Panc1 (cell line): ENCODE measurements around the gene DLGAP5.

Experiments
- POLR2AphosphoS5 ChIP-seq: IDR thresholded peaks from 2 replicates; pipeline ENCODE4 v1.6.1; 2012; ENCODE audit warnings: mild to moderate bottlenecking, low read depth, low read length, moderate library complexity
- SIN3A ChIP-seq: IDR thresholded peaks from 2 replicates; pipeline ENCODE4 v1.6.1; 2012; ENCODE audit warnings: low read depth, mild to moderate bottlenecking, low read length, moderate library complexity, borderline replicate concordance; ENCODE audit not compliant: insufficient read depth
- TCF7L2 ChIP-seq: IDR thresholded peaks from 2 replicates; pipeline ENCODE4 v1.6.1; 2011; ENCODE audit warnings: mild to moderate bottlenecking, low read depth, low read length, inconsistent platforms
- TF ChIP-seq, protein P1 (sequence below): fragments of 450-650 bp; IDR thresholded peaks from 2 replicates; pipeline ENCODE4 v1.5.1; 2017; ENCODE audit warnings: mild to moderate bottlenecking
- TF ChIP-seq, protein P2 (sequence below), 2 experiments: IDR thresholded peaks; 2 replicates each; pipeline ENCODE4 v1.6.1; 2011 to 2012; ENCODE audit warnings: low read depth in 2 of 2, control low read depth in 1 of 2, low read length in 1 of 2, mild to moderate bottlenecking in 1 of 2, moderate library complexity in 1 of 2; ENCODE audit not compliant: insufficient read depth in 1 of 2

DNA sequence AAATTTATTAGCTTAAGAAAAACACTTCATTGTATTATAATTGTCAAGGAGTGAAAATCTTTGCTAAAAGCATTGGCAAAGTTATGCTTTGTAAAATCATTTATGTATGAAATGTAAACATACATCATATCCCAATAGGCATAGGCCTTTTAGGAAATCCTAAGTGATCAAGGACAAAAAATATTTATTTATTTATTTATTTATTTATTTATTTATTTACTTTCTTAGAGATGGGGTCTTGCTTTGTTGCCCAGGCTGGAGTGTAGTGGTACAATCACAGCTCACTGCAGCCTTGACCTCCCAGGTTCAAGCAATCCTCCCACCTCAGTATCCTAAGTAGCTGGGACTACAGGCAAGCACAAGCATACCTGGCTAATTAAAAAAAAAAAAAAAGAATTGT is 32.0 kb upstream of the DLGAP5 start:
- TF ChIP-seq, protein P1, sequence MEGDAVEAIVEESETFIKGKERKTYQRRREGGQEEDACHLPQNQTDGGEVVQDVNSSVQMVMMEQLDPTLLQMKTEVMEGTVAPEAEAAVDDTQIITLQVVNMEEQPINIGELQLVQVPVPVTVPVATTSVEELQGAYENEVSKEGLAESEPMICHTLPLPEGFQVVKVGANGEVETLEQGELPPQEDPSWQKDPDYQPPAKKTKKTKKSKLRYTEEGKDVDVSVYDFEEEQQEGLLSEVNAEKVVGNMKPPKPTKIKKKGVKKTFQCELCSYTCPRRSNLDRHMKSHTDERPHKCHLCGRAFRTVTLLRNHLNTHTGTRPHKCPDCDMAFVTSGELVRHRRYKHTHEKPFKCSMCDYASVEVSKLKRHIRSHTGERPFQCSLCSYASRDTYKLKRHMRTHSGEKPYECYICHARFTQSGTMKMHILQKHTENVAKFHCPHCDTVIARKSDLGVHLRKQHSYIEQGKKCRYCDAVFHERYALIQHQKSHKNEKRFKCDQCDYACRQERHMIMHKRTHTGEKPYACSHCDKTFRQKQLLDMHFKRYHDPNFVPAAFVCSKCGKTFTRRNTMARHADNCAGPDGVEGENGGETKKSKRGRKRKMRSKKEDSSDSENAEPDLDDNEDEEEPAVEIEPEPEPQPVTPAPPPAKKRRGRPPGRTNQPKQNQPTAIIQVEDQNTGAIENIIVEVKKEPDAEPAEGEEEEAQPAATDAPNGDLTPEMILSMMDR: no peak
- TF ChIP-seq TCF7L2: no peak
- TF ChIP-seq POLR2AphosphoS5: no peak
- TF ChIP-seq, protein P2, sequence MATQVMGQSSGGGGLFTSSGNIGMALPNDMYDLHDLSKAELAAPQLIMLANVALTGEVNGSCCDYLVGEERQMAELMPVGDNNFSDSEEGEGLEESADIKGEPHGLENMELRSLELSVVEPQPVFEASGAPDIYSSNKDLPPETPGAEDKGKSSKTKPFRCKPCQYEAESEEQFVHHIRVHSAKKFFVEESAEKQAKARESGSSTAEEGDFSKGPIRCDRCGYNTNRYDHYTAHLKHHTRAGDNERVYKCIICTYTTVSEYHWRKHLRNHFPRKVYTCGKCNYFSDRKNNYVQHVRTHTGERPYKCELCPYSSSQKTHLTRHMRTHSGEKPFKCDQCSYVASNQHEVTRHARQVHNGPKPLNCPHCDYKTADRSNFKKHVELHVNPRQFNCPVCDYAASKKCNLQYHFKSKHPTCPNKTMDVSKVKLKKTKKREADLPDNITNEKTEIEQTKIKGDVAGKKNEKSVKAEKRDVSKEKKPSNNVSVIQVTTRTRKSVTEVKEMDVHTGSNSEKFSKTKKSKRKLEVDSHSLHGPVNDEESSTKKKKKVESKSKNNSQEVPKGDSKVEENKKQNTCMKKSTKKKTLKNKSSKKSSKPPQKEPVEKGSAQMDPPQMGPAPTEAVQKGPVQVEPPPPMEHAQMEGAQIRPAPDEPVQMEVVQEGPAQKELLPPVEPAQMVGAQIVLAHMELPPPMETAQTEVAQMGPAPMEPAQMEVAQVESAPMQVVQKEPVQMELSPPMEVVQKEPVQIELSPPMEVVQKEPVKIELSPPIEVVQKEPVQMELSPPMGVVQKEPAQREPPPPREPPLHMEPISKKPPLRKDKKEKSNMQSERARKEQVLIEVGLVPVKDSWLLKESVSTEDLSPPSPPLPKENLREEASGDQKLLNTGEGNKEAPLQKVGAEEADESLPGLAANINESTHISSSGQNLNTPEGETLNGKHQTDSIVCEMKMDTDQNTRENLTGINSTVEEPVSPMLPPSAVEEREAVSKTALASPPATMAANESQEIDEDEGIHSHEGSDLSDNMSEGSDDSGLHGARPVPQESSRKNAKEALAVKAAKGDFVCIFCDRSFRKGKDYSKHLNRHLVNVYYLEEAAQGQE (IDR thresholded peaks at IDR 0.05; ENCODE audit: insufficient read depth in 1 of 2, low read depth in 2 of 2, low read length in 1 of 2): no peak
- no peak for TF ChIP-seq SIN3A
